Astrocyte of the spinal cord (primary cell): ENCODE data around the gene CACNA1D.

ENCODE experiments used
- DNase-seq: peaks from one replicate; pipeline ENCODE4 v3.0.0; 2011; ENCODE audit warnings: low read depth, low spot score
- H3K4me3 ChIP-seq: 2 replicates; pipeline ENCODE4 v1.5.1; 2011; ENCODE audit warnings: low read depth, mild to moderate bottlenecking, low read length, moderate library complexity
- CTCF ChIP-seq: IDR thresholded peaks from 2 replicates; pipeline ENCODE4 v1.5.1; 2012; ENCODE audit warnings: low read depth, mild to moderate bottlenecking, low read length, inconsistent platforms
- in situ Hi-C: cut with HindIII; loops from 2 replicates; pipeline ENCODE4 v1.10.0; 2017; ENCODE audit warnings: low sequenced_read_pairs

The CACNA1D gene

GRCh38 chr3:53510508-53510907, 16.1 kb downstream of the CACNA1D start:
- TF ChIP-seq CTCF, result no peak
- DNase-seq, result no peak
- in situ Hi-C loops, result no loop called here
- no peak overlapping the region for H3K4me3 ChIP-seq

- no peak overlapping the region for H3K4me3 ChIP-seq
- in situ Hi-C loops, result no loop called here
- DNase-seq, result no peak
- TF ChIP-seq CTCF, result no peak
Observed at GRCh38 chr3:53511246-53511645, 16.8 kb downstream of the CACNA1D start.

GRCh38 chr3:53513556-53514190, 19.3 kb downstream of the CACNA1D start:
- no peak for DNase-seq
- TF ChIP-seq CTCF, result peak; percentile 15
- in situ Hi-C loops, result no loop called here

GRCh38 chr3:53516339-53516738, 21.9 kb downstream of the CACNA1D start:
- in situ Hi-C loops, result no loop called here
- DNase-seq, result no peak
- no peak overlapping the region for H3K4me3 ChIP-seq
- no peak for TF ChIP-seq CTCF

More at GRCh38 chr3:53513556-53514190, 19.3 kb downstream of the CACNA1D start:
- H3K4me3 ChIP-seq, result no peak overlapping the region

GRCh38 chr3:53518495-53518981, 24.1 kb downstream of the CACNA1D start:
- DNase-seq, result no peak
- in situ Hi-C loops, result no loop called here
- no peak for TF ChIP-seq CTCF
- no peak overlapping the region for H3K4me3 ChIP-seq

- no peak overlapping the region for H3K4me3 ChIP-seq
- TF ChIP-seq CTCF, result no peak
- in situ Hi-C loops, result no loop called here
- no peak for DNase-seq
Observed at GRCh38 chr3:53519065-53519709, 24.8 kb downstream of the CACNA1D start.
